MG63 (cell line): ENCODE results near the gene CD58. TPM values are rescaled to one million over a fixed set of nuclear protein-coding genes. Genes with fewer than 3 reads are reported as not detected.

Source experiments
- DNase-seq: peaks from one replicate; pipeline ENCODE4 v3.0.0-alpha.2; 2020
- H3K27me3 ChIP-seq: fragments of 250-450 bp; sonication (Bioruptor Pico); 2 replicates; pipeline ENCODE4 v1.5.1; 2020; ENCODE audit warnings: mild to moderate bottlenecking, moderate library complexity
- H3K36me3 ChIP-seq: fragments of 250-450 bp; sonication (Bioruptor Pico); 2 replicates; pipeline ENCODE4 v1.5.1; 2020; ENCODE audit warnings: mild to moderate bottlenecking, moderate library complexity
- H3K4me3 ChIP-seq: fragments of 250-450 bp; sonication (Bioruptor Pico); 2 replicates; pipeline ENCODE4 v1.5.1; 2020; ENCODE audit warnings: mild to moderate bottlenecking, moderate library complexity
- H3K9me3 ChIP-seq: fragments of 250-450 bp; sonication (Bioruptor Pico); 2 replicates; pipeline ENCODE4 v1.5.1; 2020; ENCODE audit warnings: mild to moderate bottlenecking, moderate library complexity
- total RNA-seq: library from RNA; depleted of rRNA; stranded (reverse); fragments of >200 nt; shearing (Covaris generic); gene quantifications from 2 replicates; pipeline ENCODE4 v1.2.3, GENCODE V29; 2014; ENCODE audit warnings: low replicate concordance

CD58 gene
- total RNA-seq, 1 experiment from 2014 or later: 21.9 TPM

- peak; percentile 42 for DNase-seq
- H3K4me3 ChIP-seq: no peak overlapping the region
- no peaks in the 10 kb centered on the region for H3K36me3 ChIP-seq
- no peaks in the 10 kb centered on the region for H3K27me3 ChIP-seq
- no peaks in the 10 kb centered on the region for H3K9me3 ChIP-seq
These were observed 74.4 kb downstream of the CD58 start for GRCh38 chr1:116496380-116496779.

DNA sequence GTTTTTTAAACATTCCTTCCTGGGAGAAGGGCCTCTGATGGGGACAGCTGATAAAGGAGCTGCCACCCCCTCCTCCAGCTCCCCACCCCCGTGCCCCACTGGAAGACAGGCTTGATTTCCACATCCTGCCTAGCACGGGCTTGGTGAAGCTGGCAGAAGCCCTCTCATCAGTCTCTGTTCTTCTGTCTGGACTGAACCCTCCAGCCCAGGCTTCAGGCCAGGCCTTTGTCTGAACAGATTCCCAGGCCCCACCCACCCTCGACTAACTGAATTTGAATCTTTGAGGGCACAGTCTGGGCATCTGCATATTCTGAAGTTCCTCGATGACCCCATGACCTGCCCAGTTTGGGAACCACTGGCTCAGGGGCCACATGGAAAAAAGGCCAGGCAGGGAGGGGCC lies 75.3 kb downstream of the CD58 start:
- no peaks in the 10 kb centered on the region for H3K9me3 ChIP-seq
- no peaks in the 10 kb centered on the region for H3K27me3 ChIP-seq
- peak; percentile 54 for DNase-seq
- no peaks in the 10 kb centered on the region for H3K36me3 ChIP-seq
- H3K4me3 ChIP-seq: no peak overlapping the region

DNA sequence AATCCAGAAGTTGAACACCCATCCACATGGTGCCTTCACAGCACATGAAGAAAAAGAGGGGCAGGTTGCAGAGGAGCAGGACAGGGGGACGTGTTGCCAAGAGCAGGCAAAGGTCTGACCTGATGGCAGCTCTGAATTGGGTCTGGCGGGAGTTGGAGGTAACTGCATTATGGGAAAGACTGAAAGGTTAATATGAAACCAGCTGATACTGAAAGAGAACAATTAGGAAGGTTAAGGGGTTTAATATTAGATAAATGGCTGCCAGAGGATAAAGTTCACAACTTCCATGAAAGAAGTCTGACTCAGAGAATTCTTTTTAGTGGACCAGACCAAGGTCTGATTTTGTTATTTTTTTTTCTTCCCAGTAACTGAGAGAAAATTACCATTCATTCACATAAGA lies 76.1 kb downstream of the CD58 start:
- Histone ChIP-seq H3K27me3 (no peaks in the 10 kb centered on the region), H3K4me3 (no peak overlapping the region), H3K9me3 (no peaks in the 10 kb centered on the region), H3K36me3 (no peaks in the 10 kb centered on the region)
- DNase-seq: no peak

DNA sequence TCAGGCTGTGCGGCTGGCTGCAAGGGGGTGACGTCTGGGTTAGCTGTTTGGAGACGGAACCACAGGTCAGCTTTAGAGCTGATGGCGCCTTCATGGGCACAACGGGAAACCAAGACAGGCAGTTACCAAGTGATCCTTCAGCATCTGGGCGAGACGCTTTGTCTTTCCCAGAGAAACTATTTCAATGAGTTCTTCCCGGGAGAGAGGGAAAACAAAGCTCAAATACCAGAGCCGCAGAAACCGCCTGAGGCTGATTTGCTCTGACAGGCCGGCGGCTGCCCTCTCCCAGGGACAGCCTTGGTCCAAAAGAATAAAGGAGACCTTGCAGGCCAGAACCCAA lies 76.5 kb downstream of the CD58 start:
- DNase-seq: no peak
- Histone ChIP-seq H3K36me3 (no peaks in the 10 kb centered on the region), H3K4me3 (no peak overlapping the region), H3K27me3 (no peaks in the 10 kb centered on the region), H3K9me3 (no peaks in the 10 kb centered on the region)

DNA sequence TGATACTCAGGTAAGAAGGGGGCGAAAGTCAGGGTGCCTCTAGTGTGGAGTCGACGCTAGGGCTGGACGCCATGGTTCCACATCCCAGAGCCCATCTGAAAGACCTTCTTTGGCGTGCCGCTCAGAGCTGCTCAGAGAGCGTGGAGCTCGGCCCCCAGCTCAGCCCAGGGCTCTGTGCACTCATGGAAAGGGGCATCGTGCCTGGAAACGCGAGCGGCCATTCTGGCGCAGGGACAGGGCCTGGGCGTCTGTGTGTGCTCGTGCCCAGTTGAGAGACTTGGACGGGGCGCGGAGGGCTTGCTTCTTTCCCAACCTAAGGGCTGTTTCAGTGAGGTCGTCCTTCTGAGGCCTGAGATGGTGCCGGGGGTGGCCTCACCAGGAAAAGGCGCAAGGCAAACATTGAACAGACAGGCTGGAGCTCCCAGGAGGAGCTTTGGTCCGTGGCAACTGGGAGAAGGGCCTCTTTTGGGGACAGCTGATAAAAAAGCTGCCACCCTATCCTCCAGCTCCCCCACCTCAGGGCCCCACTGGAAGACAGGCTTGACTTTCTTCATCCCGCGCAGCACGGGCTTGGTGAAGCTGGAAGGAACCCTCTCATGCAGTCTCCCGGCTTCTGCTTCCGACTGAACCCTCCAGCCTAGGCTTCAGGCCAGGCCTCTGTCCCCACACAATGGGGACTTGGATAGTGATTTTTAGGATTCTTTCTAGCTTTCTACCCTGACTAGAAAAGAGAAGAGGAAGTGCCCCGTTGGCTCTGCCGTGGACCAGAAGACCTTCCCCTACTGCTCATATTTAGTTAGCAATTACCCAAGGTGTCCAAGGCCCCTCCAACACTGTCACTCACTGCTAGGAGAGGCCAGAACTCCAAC lies 77.1 kb downstream of the CD58 start:
- H3K4me3 ChIP-seq: no peak overlapping the region
- H3K36me3 ChIP-seq: no peaks in the 10 kb centered on the region
- DNase-seq: no peak
- H3K9me3 ChIP-seq: no peaks in the 10 kb centered on the region
- no peaks in the 10 kb centered on the region for H3K27me3 ChIP-seq

GRCh38 chr1:116493036-116493435 lies 77.8 kb downstream of the CD58 start:
- no peak for DNase-seq
- Histone ChIP-seq H3K36me3 (no peaks in the 10 kb centered on the region), H3K27me3 (no peaks in the 10 kb centered on the region), H3K9me3 (no peaks in the 10 kb centered on the region), H3K4me3 (no peak overlapping the region)

DNA sequence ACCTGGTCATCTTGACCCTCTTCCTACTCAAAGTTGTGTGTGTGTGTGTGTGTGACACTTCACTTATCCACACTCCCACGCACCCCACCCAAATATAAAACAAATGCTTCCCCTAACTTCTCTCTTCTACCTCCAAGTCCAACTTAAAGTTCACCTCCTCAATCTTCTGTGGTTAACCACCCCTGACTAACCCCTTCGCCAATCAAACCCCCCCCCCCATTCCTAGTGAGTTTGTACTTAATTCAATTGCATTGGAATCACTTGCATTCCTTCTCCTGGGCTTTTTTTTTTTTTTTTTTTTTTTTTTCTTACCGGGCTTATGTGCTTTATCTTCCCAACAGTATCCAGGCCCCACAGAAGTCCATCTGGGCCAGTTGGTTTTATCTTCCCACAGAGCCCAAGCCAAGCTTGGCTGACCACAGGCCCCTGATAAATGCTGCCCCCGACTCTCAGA lies 78.4 kb downstream of the CD58 start:
- no peak overlapping the region for H3K4me3 ChIP-seq
- H3K27me3 ChIP-seq: no peaks in the 10 kb centered on the region
- no peaks in the 10 kb centered on the region for H3K36me3 ChIP-seq
- no peaks in the 10 kb centered on the region for H3K9me3 ChIP-seq
- DNase-seq: no peak

DNA sequence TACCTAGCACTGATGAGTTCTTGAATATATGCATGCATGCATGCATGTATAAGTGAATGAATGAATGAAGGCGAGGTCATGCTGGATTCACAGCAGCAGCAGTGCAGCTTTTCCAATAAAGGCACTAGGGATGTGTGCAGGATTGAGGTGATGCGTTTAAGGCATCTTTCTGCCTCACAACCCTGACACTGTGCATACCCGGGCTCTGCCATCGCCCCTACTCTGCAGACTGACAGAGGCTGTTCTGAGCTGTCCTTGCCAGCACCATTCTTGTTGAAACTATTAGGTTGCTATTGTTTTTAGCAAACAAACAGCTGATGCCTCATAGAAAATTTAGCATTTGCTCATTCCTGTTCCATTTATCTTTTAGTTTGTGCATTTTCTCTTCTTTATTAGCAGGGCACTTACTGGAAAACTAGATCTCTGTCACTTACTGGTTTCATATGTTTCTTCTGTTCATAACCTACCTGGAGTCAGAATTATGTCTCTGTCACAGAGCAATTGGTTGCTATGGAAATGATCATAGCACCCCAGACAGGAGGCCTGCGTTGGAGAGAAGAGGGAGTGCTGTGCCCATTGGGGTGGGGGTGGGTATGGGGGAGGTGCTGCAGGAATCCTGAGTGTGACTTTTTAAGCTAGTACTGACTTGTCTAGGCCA lies 79.0 kb downstream of the CD58 start:
- Histone ChIP-seq H3K27me3 (no peaks in the 10 kb centered on the region), H3K36me3 (no peaks in the 10 kb centered on the region), H3K9me3 (no peaks in the 10 kb centered on the region), H3K4me3 (no peak overlapping the region)
- DNase-seq: no peak

- Histone ChIP-seq H3K4me3 (no peak overlapping the region), H3K27me3 (no peaks in the 10 kb centered on the region), H3K9me3 (no peaks in the 10 kb centered on the region), H3K36me3 (no peaks in the 10 kb centered on the region)
- DNase-seq: no peak
These were observed 80.2 kb downstream of the CD58 start for GRCh38 chr1:116490588-116490987.

- H3K4me3 ChIP-seq: no peak overlapping the region
- H3K36me3 ChIP-seq: no peaks in the 10 kb centered on the region
- H3K27me3 ChIP-seq: no peaks in the 10 kb centered on the region
- DNase-seq: no peak
- no peaks in the 10 kb centered on the region for H3K9me3 ChIP-seq
These were observed 81.6 kb downstream of the CD58 start for GRCh38 chr1:116489231-116489697.

GRCh38 chr1:116488071-116488470 lies 82.8 kb downstream of the CD58 start:
- no peak for DNase-seq

GRCh38 chr1:116487583-116487982 lies 83.2 kb downstream of the CD58 start:
- no peaks in the 10 kb centered on the region for H3K36me3 ChIP-seq
- no peaks in the 10 kb centered on the region for H3K27me3 ChIP-seq
- H3K4me3 ChIP-seq: no peak overlapping the region
- no peaks in the 10 kb centered on the region for H3K9me3 ChIP-seq
- DNase-seq: no peak

More at GRCh38 chr1:116488071-116488470, 82.8 kb downstream of the CD58 start:
- Histone ChIP-seq H3K27me3 (no peaks in the 10 kb centered on the region), H3K4me3 (no peak overlapping the region), H3K36me3 (no peaks in the 10 kb centered on the region), H3K9me3 (no peaks in the 10 kb centered on the region)

DNA sequence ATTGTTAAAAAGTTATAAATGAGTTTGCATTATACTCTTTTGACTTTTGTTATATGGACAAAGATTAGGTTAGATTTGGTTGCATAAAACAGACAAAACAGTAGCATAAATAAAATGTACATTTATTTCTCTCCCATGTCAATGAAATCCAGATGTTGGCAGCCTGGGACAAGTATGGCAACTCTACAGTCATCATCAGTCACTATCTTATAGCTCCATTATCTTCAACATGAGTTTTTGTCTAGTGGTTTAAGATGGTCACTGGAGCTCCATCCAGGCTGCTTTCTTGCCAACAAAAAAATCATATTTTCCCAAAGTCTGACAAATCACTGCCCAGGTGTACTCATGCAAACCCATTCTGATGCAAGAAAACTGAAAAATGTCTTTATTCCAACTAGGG lies 83.8 kb downstream of the CD58 start:
- Histone ChIP-seq H3K36me3 (no peaks in the 10 kb centered on the region), H3K27me3 (no peaks in the 10 kb centered on the region), H3K4me3 (no peak overlapping the region), H3K9me3 (no peaks in the 10 kb centered on the region)
- no peak for DNase-seq

GRCh38 chr1:116486424-116486823 lies 84.4 kb downstream of the CD58 start:
- H3K27me3 ChIP-seq: no peaks in the 10 kb centered on the region
- H3K9me3 ChIP-seq: no peaks in the 10 kb centered on the region
- no peak overlapping the region for H3K4me3 ChIP-seq
- H3K36me3 ChIP-seq: no peaks in the 10 kb centered on the region
- DNase-seq: peak; percentile 60

DNA sequence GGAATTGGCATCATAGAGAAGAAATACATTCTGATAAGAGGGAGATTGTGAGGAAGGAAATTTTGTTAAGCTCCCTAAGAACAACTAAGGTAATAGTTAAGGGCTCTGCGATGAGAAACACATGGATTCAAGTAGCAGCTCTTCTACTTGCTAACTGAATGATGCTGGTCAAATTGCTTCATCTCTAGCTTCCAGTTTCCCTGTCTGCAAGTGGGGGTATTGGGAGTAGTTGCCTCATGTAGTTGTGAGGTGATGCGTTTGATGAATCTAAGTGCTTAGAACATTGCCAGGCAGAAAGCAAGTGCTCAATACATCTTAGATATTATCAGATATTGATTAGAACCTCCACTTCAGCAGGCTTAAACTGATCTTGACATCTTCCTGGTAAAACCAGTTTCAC lies 84.8 kb downstream of the CD58 start:
- H3K4me3 ChIP-seq: no peak overlapping the region
- H3K27me3 ChIP-seq: no peaks in the 10 kb centered on the region
- H3K36me3 ChIP-seq: no peaks in the 10 kb centered on the region
- no peak for DNase-seq
- H3K9me3 ChIP-seq: no peaks in the 10 kb centered on the region

GRCh38 chr1:116485071-116485735 lies 85.6 kb downstream of the CD58 start:
- DNase-seq: peak; percentile 76
- Histone ChIP-seq H3K27me3 (no peaks in the 10 kb centered on the region), H3K4me3 (no peak overlapping the region), H3K9me3 (no peaks in the 10 kb centered on the region), H3K36me3 (no peaks in the 10 kb centered on the region)

DNA sequence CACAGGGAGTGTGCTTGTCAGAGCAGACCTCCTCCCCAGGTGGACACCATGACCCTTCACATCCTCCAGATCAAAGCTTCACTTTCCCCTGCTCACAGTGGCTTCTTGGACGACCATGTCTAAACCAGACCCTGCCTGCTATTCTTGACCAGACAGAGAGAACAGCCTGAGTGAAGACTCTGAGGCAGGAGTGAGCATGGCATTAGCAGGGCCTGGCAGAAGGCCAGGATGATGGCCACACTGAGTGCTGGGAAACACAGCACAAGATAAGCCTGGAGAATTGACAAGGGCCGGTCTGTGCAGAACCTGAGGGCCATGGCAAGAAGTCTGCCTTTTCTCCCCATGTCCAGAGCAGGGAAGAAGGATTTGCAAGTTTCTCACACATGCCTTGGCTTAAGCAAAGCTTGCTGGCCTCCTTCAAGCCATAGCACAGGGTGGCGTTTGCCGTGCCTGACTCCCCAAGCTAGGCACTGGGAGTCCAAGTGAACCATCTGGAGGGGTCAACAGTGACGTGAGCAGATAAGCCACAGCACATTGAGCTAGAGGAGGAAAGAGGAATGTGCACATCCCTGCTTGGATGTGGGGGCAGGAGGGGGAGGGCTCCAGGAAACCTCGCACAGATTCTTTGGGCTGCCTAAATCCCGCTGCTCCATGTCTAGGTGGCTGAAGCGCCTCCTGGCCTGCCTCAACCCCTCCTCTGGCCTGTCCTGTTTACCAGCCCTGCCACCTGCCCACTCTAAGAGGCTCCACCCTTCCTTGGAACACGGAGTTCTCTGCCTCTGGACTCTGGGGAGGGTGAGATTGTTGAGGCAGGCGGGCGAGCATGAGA lies 87.1 kb downstream of the CD58 start:
- no peak for DNase-seq
- Histone ChIP-seq H3K9me3 (no peaks in the 10 kb centered on the region), H3K36me3 (no peaks in the 10 kb centered on the region), H3K27me3 (no peaks in the 10 kb centered on the region), H3K4me3 (no peak overlapping the region)
